GM12872 (cell line): Measurements from ENCODE around the gene RCAN2.

Experiments used
- CTCF ChIP-seq: IDR thresholded peaks from 3 replicates; pipeline ENCODE4 v1.5.1; 2011; ENCODE audit warnings: low read depth, mild to moderate bottlenecking, low read length, moderate library complexity; ENCODE audit not compliant: insufficient read depth

Gene RCAN2

GRCh38 chr6:46490425-46491200 is 636 bp downstream of the RCAN2 start:
- TF ChIP-seq CTCF: peak; percentile 39; the same call in 2 of the 3 replicates

GRCh38 chr6:46486181-46486580 is 5.1 kb downstream of the RCAN2 start:
- TF ChIP-seq CTCF: no peak

GRCh38 chr6:46484081-46484820 is 7.0 kb downstream of the RCAN2 start:
- TF ChIP-seq CTCF: no peak

- no peak for TF ChIP-seq CTCF
Measured at GRCh38 chr6:46476301-46476700, 14.9 kb downstream of the RCAN2 start.

GRCh38 chr6:46473881-46474280 is 17.4 kb downstream of the RCAN2 start:
- no peak for TF ChIP-seq CTCF

- no peak for TF ChIP-seq CTCF
Measured at GRCh38 chr6:46472243-46472642, 19.0 kb downstream of the RCAN2 start.

GRCh38 chr6:46469021-46469420 is 22.2 kb downstream of the RCAN2 start:
- TF ChIP-seq CTCF: no peak
